Ectodermal cell (in vitro differentiated cells): ENCODE results near the gene CTNNA3.
"Not testable (repeated sequence)": the region's sequence is repeated elsewhere in the genome, so short reads cannot be mapped to it uniquely, and the experiment has no call there.

Source experiments
- H3K27ac ChIP-seq: 2 replicates; pipeline ENCODE4 v1.7.0; 2013; ENCODE audit warnings: mild to moderate bottlenecking, low read depth, low read length; ENCODE audit not compliant: insufficient read depth, poor library complexity, severe bottlenecking
- H3K27me3 ChIP-seq: 2 replicates; pipeline ENCODE4 v1.7.0; 2013; ENCODE audit warnings: mild to moderate bottlenecking, low read length; ENCODE audit not compliant: insufficient read depth, control insufficient read depth, poor library complexity, severe bottlenecking
- H3K36me3 ChIP-seq: one replicate; pipeline ENCODE4 v1.7.0; 2013; ENCODE audit warnings: low read length; ENCODE audit not compliant: control insufficient read depth, insufficient read depth
- H3K4me1 ChIP-seq: one replicate; pipeline ENCODE4 v1.7.0; 2013; ENCODE audit warnings: low read length; ENCODE audit not compliant: control insufficient read depth, insufficient read depth
- H3K4me3 ChIP-seq: 2 replicates; pipeline ENCODE4 v1.7.0; 2013; ENCODE audit warnings: low read depth, low read length, control low read depth; ENCODE audit not compliant: insufficient read depth
- H3K9me3 ChIP-seq: 2 replicates; pipeline ENCODE4 v1.7.0; 2013; ENCODE audit warnings: mild to moderate bottlenecking, low read length, moderate library complexity; ENCODE audit not compliant: control insufficient read depth
- WGBS, 2 experiments: methylation state at CpG; one replicate each; pipeline ENCODE4 v1.1.7; 2013; ENCODE audit warnings: missing lambda C conversion rate in 2 of 2; 5-methylcytosine and 5-hydroxymethylcytosine counted together

The CTNNA3 gene

DNA sequence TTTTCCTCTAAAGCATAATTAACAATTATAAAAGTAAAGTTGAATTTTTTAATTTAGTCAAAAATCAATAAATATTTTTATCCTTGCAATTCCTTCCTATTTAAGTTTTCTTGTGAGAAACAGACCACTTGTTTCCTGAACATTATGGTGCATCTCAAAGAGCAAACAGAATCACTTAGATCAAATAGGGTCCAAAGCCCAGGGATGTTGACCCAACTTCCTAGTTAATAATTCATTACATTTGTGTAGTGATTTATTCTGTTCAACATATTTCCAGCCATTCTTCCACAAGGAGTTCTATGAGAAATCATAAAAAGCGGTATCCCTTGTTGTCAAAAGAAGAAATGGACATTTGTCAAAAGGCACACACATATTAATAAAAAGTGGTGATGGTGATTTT, 454.5 kb downstream of the CTNNA3 start:
- no peaks in the 10 kb centered on the region for H3K4me1 ChIP-seq
- H3K27me3 ChIP-seq = no peaks in the 10 kb centered on the region
- no peaks in the 10 kb centered on the region for H3K9me3 ChIP-seq
- no peak overlapping the region for H3K27ac ChIP-seq
- H3K36me3 ChIP-seq = no peaks in the 10 kb centered on the region
- no CpG with 5 or more reads among the region's 1 CpG for WGBS, 2 experiments
- no peak overlapping the region for H3K4me3 ChIP-seq

DNA sequence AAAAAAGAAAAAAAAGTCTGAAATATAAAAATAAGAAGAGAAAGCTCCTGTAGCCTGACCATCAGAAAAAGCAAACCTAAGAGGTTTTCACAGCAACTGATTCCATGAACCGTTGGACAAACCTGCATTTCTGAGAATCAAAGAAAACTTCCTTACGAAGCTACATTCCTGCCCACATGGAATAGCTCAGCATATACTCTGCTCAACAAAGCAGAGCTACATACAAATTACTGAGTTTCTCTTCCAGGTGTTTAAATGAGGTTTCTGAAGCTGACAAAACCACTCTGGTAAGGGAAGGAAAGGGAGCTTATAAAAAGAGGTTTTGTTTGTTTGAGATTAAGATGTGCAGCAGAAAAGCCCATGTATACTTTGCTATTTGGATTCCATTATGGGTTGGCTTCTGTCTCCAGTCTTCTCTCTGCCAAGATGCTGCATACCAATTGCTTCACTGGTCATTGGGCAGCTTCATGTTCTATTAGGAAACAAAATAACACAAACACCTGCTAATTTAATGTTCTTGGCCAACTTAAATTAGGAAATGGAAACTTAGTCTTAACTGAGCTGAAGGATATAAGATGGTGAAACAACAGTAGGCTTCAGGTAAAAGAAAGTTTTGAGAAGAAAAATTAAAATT, 456.0 kb downstream of the CTNNA3 start:
- H3K4me3 ChIP-seq = no peak overlapping the region
- H3K27ac ChIP-seq = no peak overlapping the region
- H3K4me1 ChIP-seq = no peaks in the 10 kb centered on the region
- 82 to 84% methylated on average over 2 of the region's 2 CpGs for WGBS, 2 experiments
- no peaks in the 10 kb centered on the region for H3K36me3 ChIP-seq
- no peaks in the 10 kb centered on the region for H3K9me3 ChIP-seq
- H3K27me3 ChIP-seq = no peaks in the 10 kb centered on the region

DNA sequence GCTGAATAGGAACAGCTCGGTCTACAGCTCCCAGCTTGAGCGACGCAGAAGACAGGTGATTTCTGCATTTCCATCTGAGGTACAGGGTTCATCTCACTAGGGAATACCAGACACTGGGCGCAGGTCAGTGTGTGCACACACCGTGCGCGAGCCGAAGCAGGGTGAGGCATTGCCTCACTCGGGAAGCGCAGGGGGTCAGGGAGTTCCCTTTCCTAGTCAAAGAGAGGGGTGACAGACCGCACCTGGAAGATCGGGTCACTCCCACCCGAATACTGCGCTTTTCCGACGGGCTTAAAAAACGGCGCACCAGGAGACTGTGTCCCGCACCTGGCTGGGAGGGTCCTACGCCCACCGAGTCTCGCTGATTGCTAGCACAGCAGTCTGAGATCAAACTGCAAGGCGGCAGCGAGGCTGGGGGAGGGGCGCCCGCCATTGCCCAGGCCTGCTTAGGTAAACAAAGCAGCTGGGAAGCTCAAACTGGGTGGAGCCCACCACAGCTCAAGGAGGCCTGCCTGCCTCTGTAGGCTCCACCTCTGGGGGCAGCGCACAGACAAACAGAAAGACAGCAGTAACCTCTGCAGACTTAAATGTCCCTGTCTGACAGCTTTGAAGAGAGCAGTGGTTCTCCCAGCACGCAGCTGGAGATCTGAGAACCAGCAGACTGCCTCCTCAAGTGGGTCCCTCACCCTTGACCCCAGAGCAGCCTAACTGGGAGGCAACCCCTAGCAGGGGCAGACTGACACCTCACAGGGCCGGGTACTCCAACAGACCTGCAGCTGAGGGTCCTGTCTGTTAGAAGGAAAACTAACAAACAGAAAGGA, 465.1 kb downstream of the CTNNA3 start:
- H3K4me1 ChIP-seq, H3K27me3 ChIP-seq, H3K36me3 ChIP-seq, H3K9me3 ChIP-seq, H3K27ac ChIP-seq: not testable (repeated sequence)
- 17 to 18% methylated on average over 27 of the region's 29 CpGs for WGBS, 2 experiments
- H3K4me3 ChIP-seq = peak overlapping the region; percentile 41

DNA sequence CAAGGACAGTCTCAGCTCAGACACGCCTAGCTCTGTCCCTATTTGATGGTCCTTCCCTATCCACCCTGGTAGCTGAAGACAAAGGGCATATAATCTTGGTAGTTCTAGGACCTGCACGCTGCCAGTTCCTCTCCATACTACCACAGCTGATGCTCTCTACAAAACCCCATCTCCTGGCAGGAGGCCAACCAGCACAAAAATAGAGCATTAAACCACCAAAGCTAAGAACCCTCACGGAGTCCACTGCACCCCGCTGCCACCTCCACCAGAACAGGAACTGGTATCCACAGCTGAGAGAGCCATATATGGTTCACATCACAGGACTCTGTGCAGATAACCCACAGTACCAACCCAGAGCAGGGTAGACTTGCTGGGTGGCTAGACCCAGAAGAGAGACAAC, 470.8 kb downstream of the CTNNA3 start:
- Histone ChIP-seq H3K27ac (no peak overlapping the region), H3K4me1 (no peaks in the 10 kb centered on the region), H3K27me3 (no peaks in the 10 kb centered on the region), H3K4me3 (no peak overlapping the region), H3K9me3 (no peaks in the 10 kb centered on the region), H3K36me3 (no peaks in the 10 kb centered on the region)
- WGBS, 2 experiments = 89 to 98% methylated on average over 4 of the region's 4 CpGs

DNA sequence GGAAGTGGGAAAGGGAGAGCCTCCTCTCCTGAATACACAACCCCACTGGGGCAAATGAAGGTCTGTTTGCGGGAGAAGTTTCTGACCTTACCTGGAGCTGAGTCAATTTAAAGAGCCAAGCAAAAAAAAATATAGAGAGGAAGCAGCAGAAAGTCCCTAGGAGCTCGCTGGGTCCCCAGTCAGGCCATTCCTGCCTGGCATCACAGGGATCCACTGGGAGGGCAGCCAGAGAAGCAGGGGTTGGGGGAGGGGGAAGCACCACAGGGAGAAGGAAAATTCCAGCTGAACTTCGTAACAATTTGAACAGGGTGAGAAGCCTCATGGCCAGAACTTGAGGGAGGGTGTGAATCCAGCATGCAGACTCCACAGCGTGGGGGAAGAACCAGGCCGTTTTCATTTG, 471.4 kb downstream of the CTNNA3 start:
- Histone ChIP-seq H3K27me3 (no peaks in the 10 kb centered on the region), H3K4me3 (no peak overlapping the region), H3K36me3 (no peaks in the 10 kb centered on the region), H3K9me3 (no peaks in the 10 kb centered on the region), H3K27ac (no peak overlapping the region), H3K4me1 (no peaks in the 10 kb centered on the region)
- 92 to 93% methylated on average over 5 of the region's 5 CpGs for WGBS, 2 experiments

DNA sequence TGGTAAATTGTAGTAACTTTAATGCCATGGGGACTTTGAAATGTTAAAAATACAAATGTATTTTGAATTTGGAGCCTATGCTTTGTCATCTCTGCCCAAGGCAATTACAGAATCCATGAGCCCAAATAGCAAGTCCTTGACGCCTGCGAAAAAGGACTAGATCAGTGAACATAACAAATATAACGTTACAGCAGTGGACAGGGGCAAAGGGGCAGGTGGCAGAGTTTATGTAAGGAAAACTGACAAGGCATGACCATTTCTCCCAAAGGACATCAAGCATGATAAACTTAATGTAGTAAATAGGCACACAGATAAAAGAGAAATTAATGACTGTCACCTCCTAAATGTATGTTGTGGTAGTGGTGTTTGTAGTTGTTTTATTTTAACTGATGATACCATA, 473.1 kb downstream of the CTNNA3 start:
- H3K9me3 ChIP-seq = no peaks in the 10 kb centered on the region
- H3K4me1 ChIP-seq = no peaks in the 10 kb centered on the region
- H3K27me3 ChIP-seq = no peaks in the 10 kb centered on the region
- 93 to 100% methylated on average over 3 of the region's 3 CpGs for WGBS, 2 experiments
- H3K27ac ChIP-seq = no peak overlapping the region
- H3K36me3 ChIP-seq = no peaks in the 10 kb centered on the region
- H3K4me3 ChIP-seq = no peak overlapping the region

DNA sequence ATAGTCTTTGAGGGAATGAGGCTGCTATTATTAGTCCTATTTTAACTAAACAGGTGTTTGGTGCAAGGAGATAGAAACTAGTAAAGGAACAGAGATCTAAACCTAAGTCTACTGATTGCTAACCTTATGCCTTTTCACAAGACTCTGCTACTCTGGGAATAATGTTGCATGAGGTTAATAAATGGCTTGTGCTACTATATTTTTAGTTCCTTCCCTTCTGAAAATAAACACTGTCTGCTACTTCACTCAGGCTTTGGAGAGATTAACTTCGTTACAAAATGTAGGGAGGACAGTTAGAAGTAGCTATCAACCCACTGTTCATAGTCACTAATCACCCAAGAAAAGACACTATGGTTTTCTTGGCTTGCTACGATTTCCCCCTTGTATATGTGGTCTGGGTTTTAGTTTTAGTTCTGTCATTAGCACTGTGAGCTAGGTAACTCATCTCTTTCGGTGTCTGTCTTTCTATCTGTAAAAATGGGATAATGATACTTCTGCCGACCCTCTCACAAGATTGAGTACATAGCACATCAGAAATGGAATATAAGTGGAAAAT, 474.0 kb downstream of the CTNNA3 start:
- Histone ChIP-seq H3K27me3 (no peaks in the 10 kb centered on the region), H3K9me3 (no peaks in the 10 kb centered on the region), H3K27ac (no peak overlapping the region), H3K4me3 (no peak overlapping the region), H3K36me3 (no peaks in the 10 kb centered on the region), H3K4me1 (no peaks in the 10 kb centered on the region)
- WGBS, 2 experiments = 93 to 100% methylated on average over 4 of the region's 4 CpGs

DNA sequence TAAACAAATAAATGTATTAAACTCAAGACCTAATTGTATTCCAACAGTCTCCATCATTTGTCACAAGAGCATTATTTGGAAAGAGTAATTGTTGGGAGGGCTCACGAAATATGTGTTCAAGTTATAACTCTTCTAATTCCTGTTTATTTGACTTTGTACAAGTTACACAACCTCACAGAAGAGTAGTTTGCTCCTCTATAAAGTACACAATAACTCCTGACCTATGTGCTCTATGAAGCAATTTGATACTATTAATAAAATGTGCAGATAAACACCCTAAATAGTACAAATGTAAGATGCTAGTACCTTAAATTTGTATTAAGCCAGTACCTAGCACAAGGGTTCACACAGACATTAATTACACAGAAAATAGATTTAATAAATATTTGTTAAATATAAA, 484.3 kb downstream of the CTNNA3 start:
- no peak overlapping the region for H3K4me3 ChIP-seq
- no peak overlapping the region for H3K27ac ChIP-seq
- H3K36me3 ChIP-seq = no peaks in the 10 kb centered on the region
- H3K9me3 ChIP-seq = no peaks in the 10 kb centered on the region
- no peaks in the 10 kb centered on the region for H3K27me3 ChIP-seq
- no CpG with 5 or more reads among the region's 1 CpG for WGBS, 2 experiments
- no peaks in the 10 kb centered on the region for H3K4me1 ChIP-seq

DNA sequence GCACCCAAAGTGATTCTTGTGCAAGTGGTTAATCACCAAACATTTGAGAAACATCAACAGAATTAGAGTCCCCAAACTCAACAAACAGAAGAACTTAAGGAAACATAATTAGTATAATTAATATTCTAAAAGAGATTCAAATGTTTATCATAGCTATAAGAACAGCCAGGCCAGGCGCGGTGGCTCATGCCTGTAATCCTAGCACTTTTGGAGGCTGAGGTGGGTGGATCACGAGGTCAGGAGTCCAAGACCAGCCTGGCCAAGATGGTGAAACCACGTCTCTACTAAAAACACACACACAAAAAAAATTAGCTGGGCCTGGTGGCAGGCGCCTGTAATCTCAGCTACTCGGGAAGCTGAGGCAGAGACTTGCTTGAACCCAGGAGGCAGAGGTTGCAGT, 488.1 kb downstream of the CTNNA3 start:
- WGBS, 2 experiments = 89 to 93% methylated on average over 6 of the region's 6 CpGs
- not testable (repeated sequence) for H3K9me3 ChIP-seq, H3K4me3 ChIP-seq, H3K4me1 ChIP-seq, H3K27ac ChIP-seq, H3K27me3 ChIP-seq, H3K36me3 ChIP-seq

DNA sequence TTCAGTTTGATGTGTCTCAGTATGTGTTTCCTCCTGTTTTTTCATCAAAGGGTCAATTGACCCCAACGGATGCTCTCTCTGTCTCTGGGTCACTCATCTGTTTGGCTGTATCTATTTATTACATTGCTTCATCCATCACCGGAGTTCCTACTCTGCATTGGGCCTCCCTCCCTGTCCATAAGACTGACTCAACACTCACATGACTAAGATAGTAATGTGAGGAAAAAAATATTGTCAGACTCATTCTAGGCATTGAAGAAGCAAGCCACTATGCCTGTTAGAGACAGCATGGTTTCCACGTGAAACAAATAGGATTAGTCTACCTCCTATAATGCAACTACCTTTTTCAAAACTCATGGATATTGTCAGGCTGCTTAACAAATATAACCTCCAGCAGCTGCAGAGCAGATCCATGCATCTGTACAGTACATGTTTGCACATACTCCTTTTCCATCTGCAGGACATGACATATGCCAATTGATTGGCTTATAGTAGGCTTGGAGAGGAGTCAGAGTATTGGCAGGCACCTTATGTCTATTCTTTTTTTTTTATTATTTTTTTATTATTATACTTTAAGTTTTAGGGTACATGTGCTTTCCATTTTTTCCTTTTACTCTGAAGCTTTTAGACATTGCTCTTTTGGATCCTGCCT, 495.0 kb downstream of the CTNNA3 start:
- Histone ChIP-seq H3K27ac (no peak overlapping the region), H3K36me3 (no peaks in the 10 kb centered on the region), H3K9me3 (no peaks in the 10 kb centered on the region), H3K27me3 (no peaks in the 10 kb centered on the region), H3K4me1 (no peaks in the 10 kb centered on the region), H3K4me3 (no peak overlapping the region)
- WGBS, 2 experiments = 84 to 92% methylated on average over 2 to 3 of the region's 3 CpGs
